ENCODE data around the gene ARMC12.

ARMC12 gene

GRCh38 chr6:35777356-35778102 is 40.7 kb downstream of the ARMC12 start:
- no peak for DNase-seq

DNA sequence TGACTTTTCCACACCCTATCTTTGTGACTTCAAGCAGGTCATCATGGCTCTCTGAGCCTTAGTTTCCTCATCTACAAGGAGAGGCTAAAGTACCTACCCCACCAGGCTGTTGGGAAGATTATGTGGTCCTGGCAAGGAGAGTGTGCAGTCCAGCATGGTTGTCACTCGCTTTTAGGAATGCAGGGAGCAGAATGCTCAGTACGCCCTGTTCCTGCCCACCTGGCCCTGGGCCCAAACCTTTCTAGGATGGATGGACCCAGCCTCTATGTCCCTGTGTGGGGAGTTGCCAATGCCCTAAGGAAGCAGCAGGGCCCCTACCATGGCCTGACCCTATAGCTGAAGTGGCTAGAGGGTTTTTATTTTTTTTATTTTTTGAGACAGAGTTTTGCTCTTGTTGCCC is 41.6 kb downstream of the ARMC12 start:
- no peak for DNase-seq

DNA sequence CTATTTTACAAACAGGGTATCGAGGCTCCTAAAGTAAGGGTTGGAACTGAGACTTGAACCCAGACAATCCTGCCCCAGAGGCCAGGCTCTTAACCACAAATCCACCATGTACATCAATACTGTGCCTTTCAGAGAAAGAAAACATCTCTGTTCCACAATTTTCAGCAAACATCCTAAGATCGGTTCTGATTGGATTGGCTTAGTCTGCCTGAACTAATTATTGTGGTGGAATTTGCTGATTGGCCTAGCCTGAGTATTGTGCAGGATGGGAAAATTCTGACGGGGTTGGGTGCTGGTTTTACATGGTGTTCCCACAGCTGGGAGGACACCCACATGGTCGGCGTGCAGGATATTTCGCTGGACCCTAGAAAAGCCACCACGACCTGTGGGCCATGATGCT is 43.9 kb downstream of the ARMC12 start, which contains the start of gene CLPSL1:
Gene CLPSL1 (plus strand): TSS at position 301 of the 400 bp plus-strand sequence. CDS start 92 bp downstream, at position 393.
- no peak for DNase-seq

GRCh38 chr6:35781290-35781689 is 44.5 kb downstream of the ARMC12 start:
- no peak for DNase-seq

- peak in 2 of 3 experiments; percentile 8 to 60 for DNase-seq
Measured at GRCh38 chr6:35782424-35782823, 45.6 kb downstream of the ARMC12 start.

GRCh38 chr6:35784200-35784599 is 47.4 kb downstream of the ARMC12 start:
- DNase-seq = no peak

DNA sequence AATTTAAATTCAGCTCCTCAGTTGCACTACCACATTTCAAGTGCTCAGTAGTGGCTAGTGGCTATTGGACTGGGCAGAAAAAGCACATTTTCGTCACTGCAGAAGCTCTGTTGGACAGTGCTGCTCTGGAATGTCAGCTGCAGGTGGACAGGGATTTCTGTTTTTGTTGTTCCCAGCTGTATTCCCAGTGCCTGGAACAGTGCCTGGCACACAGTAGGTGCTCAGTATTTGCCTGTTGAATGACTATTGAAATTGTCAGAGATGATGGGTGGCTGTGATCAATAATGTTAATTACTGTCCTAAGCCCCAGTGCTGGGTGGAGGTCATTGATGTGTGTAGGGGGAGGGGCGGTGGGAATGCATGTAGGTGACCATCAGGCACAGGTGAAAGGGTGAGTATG is 49.4 kb downstream of the ARMC12 start:
- no peak for DNase-seq

- DNase-seq = no peak
Measured at GRCh38 chr6:35786810-35787209, 50.0 kb downstream of the ARMC12 start.

DNA sequence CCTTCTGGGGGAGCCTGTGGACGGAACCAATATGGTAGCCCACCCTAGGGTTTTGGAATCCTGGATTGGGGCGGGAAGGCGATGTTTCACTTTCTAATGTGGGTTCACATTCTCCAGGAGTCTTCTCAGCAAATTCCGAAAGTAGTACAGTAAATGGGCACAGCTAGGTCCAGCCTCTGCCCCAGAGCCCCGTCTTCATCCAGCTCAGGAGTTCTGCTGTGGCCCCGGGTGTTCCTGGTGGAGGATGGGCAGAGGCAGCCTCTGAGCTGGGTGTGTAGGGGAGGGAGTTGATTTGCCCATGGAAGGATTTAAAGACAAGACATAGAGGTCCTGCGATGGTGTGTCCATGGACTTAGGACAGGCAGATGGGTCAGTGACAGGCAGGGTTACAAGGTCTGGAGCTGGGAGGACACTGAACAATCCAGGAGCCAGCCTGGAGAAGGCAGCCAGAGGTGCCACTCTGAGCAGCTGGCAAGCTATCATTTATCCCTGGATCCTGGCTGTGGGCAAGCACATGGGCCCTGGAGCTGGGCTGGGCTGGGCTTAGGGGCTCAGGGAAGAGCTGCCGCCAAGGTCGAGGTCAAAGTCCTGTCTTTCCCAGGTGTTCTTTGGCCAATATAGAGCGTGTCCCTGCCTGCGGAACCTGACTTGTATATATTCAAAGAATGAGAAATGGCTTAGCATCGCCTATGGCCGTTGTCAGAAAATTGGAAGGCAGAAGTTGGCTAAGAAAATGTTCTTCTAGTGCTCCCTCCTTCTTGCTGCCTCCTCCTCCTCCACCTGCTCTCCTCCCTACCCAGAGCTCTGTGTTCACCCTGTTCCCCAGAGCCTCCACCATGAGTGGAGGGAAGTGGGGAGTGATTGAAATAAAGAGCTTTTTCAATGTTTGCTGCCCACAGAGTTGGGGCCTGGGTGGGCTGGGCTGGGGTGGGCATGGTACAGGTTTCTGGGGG is 50.7 kb downstream of the ARMC12 start:
- no peak for DNase-seq

DNA sequence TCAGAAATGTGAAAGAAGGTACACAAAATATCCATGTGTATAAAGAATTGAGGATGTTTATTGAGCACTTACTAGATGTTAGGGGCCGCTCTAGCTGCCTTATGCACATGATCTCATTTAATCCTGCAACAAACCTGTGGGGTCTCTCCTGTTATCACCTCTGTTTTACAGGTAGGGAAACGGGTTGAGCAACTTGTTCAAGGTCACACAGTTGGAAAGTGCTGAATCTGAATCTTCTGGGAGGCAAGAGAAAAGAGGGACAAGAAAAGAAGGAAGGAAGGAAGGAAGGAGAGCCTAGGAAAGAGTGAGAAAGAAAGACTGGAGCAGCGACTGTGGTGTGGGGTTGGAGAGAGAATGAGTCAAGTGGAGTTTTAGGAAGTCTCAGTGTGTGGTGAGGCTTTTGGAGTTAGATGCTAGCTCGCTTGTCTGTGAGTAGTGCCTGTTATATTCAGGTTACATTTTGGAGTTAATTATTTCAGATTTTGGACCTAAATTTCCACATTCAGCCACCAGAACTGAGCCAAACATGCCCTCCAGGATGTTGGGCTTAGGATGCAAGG is 51.7 kb downstream of the ARMC12 start:
- DNase-seq = no peak

DNA sequence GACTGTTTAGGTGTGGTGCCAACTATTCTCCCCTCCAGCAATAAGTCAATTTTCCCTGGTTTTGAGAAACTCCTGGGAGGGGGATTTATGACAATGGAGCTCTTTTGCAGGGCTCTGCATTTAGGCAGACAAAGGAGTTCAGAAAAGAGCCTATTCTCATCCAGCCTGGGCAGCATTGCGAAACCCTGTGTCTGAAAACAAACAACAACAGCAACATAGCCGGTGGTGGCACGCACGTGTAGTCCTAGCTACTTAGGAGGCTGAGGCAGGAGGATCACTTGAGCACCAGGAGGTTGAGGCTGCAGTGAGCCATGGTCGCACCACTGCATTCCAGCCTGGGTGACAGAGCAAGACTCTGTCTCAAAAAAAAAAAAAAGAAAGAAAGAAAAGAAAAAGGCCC is 53.9 kb downstream of the ARMC12 start:
- DNase-seq = no peak

- no peak for DNase-seq
Measured at GRCh38 chr6:35794536-35795452, 58.0 kb downstream of the ARMC12 start.

- no peak for DNase-seq
Measured at GRCh38 chr6:35795453-35796071, 58.7 kb downstream of the ARMC12 start.

DNA sequence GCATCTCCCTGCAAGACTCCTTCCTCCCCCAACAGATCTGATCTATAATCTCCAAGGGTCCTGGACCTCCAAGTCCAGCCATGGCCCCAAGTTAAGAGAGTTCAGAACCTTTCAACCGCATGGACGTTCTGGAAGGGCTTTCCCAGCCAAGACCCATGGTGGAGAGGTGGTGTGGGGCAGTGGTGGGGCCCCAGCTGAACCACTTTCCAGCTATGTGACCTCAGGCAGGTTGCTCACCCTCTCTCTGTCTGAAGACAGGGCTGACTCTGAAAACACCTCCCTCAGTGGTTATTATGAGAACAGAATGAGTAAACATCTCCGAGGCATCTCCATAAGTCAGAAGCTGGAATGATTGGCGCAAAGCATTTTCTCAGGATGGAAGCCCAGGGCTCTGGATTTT is 59.4 kb downstream of the ARMC12 start:
- no peak for DNase-seq

DNA sequence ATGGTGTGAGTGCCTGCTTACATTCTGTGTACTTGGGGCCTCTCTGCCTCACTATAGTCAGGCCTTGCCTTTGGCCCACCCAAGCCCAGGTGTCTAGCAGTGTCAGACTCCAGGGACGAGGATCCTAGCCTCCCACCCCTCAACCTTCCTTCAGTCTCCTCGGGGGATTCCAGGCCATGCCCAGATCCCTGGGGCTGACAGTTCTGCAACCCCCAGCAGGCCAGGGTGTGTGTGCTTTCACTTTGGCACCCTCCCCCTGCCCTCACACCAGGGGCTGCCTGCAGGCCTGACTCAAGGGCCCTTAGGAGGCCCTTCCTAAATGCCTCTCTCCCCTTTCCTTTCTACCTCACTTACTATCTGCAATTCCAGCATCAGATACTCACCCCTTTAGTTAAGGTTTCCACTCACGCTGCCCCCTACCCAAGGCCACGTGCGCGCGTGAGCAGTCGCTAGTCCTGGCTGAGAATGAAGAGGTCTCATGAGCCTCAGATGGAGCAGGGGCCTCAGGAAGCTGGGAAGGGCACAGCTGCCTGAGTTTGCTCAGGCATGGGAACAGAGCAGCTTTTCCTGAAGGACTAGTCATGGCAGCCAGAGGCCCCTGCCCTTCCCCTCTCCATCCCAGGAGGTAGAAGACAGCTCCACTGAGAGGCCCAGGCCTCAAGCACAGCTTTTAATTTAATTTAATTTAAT is 61.1 kb downstream of the ARMC12 start:
- no peak for DNase-seq

Data from NCI-H1417 (cell line).